Measurements from ENCODE around the gene USP15.

The USP15 gene

DNA sequence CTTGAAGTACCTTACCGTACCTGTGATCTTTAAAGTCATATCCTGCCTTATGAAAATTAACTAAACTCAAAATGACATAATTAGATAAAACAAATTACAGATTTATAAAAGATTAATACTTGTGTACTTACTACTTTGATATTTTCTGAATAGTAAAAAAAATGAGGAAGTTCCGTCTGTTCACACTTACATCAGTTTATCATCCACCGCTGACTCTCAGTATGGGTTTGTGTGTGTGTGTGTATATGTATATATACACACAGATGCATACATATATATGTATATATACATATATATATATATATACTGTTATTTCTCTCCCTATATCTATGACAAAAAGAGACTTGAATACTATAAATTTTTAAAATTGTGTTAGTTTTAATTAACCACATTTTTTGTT, 141.4 kb downstream of the USP15 start:
- CTCF ChIA-PET: no interaction called here
- POLR2A ChIA-PET: no interaction called here
- Histone ChIP-seq H3K36me3 (ENCODE audit: control insufficient read depth in 2 of 2, insufficient read depth in 1 of 2, low read length in 2 of 2) (peaks cover 0 to 38% of the 10 kb centered on the region in 2 experiments), H3K4me3 (ENCODE audit: low read depth, low read length) (no peak overlapping the region), H3K4me1 (ENCODE audit: control insufficient read depth, insufficient read depth, low read length) (no peaks in the 10 kb centered on the region), H3K27ac (ENCODE audit: extremely low read depth, low read depth, low read length) (no peak overlapping the region), H3K9me3 (ENCODE audit: control insufficient read depth, insufficient read depth, low read depth, low read length) (no peaks in the 10 kb centered on the region)
- no peak for TF ChIP-seq ZNF175 (tag by site-specific recombination; IDR thresholded peaks at IDR 0.05)
- TF ChIP-seq, protein P1, sequence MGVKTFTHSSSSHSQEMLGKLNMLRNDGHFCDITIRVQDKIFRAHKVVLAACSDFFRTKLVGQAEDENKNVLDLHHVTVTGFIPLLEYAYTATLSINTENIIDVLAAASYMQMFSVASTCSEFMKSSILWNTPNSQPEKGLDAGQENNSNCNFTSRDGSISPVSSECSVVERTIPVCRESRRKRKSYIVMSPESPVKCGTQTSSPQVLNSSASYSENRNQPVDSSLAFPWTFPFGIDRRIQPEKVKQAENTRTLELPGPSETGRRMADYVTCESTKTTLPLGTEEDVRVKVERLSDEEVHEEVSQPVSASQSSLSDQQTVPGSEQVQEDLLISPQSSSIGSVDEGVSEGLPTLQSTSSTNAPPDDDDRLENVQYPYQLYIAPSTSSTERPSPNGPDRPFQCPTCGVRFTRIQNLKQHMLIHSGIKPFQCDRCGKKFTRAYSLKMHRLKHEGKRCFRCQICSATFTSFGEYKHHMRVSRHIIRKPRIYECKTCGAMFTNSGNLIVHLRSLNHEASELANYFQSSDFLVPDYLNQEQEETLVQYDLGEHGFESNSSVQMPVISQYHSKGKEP (tag by site-specific recombination; IDR thresholded peaks at IDR 0.05): no peak
- TF ChIP-seq, protein P2, sequence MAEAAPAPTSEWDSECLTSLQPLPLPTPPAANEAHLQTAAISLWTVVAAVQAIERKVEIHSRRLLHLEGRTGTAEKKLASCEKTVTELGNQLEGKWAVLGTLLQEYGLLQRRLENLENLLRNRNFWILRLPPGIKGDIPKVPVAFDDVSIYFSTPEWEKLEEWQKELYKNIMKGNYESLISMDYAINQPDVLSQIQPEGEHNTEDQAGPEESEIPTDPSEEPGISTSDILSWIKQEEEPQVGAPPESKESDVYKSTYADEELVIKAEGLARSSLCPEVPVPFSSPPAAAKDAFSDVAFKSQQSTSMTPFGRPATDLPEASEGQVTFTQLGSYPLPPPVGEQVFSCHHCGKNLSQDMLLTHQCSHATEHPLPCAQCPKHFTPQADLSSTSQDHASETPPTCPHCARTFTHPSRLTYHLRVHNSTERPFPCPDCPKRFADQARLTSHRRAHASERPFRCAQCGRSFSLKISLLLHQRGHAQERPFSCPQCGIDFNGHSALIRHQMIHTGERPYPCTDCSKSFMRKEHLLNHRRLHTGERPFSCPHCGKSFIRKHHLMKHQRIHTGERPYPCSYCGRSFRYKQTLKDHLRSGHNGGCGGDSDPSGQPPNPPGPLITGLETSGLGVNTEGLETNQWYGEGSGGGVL (tag by site-specific recombination; IDR thresholded peaks at IDR 0.05): no peak

DNA sequence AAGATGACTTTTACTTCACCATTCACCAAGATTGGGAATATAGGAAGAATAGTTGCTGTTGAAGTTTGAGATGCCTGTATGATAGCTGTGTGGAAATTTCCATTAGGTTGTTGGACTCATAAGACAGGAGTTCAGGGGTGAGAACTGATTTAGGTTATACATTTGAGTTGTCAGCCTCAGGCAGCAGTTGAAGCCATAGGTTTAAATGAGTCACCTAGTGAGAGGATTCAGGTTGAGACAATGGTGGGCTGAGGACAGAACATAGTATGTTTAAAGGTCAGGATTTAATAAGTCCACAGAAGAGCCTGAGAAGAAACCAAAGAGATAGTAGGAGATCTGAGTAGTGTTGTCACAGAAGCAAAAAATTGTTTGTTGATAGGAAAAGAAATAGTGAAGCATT, 142.8 kb downstream of the USP15 start:
- Histone ChIP-seq H3K36me3 (ENCODE audit: control insufficient read depth in 2 of 2, insufficient read depth in 1 of 2, low read length in 2 of 2) (peaks cover 0 to 34% of the 10 kb centered on the region in 2 experiments), H3K4me1 (ENCODE audit: control insufficient read depth, insufficient read depth, low read length) (no peaks in the 10 kb centered on the region), H3K27ac (ENCODE audit: extremely low read depth, low read depth, low read length) (no peak overlapping the region), H3K9me3 (ENCODE audit: control insufficient read depth, insufficient read depth, low read depth, low read length) (no peaks in the 10 kb centered on the region), H3K4me3 (ENCODE audit: low read depth, low read length) (no peak overlapping the region)
- TF ChIP-seq HOXA7 (CRISPR knock-in tag; IDR thresholded peaks at IDR 0.05; ENCODE audit: borderline replicate concordance): no peak
- TF ChIP-seq SALL2 (tag by site-specific recombination; IDR thresholded peaks at IDR 0.05; ENCODE audit: borderline replicate concordance): no peak
- TF ChIP-seq ZNF654 (tag by site-specific recombination; IDR thresholded peaks at IDR 0.05; ENCODE audit: low read depth): no peak
- no peak for TF ChIP-seq ZFP37 (tag by site-specific recombination; IDR thresholded peaks at IDR 0.05)
- TF ChIP-seq, protein P3, sequence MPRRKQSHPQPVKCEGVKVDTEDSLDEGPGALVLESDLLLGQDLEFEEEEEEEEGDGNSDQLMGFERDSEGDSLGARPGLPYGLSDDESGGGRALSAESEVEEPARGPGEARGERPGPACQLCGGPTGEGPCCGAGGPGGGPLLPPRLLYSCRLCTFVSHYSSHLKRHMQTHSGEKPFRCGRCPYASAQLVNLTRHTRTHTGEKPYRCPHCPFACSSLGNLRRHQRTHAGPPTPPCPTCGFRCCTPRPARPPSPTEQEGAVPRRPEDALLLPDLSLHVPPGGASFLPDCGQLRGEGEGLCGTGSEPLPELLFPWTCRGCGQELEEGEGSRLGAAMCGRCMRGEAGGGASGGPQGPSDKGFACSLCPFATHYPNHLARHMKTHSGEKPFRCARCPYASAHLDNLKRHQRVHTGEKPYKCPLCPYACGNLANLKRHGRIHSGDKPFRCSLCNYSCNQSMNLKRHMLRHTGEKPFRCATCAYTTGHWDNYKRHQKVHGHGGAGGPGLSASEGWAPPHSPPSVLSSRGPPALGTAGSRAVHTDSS (tag by site-specific recombination; IDR thresholded peaks at IDR 0.05): no peak
- TF ChIP-seq ZNF112 (tag by site-specific recombination; IDR thresholded peaks at IDR 0.05): no peak
- CTCF ChIA-PET: no interaction called here
- POLR2A ChIA-PET: no interaction called here

DNA sequence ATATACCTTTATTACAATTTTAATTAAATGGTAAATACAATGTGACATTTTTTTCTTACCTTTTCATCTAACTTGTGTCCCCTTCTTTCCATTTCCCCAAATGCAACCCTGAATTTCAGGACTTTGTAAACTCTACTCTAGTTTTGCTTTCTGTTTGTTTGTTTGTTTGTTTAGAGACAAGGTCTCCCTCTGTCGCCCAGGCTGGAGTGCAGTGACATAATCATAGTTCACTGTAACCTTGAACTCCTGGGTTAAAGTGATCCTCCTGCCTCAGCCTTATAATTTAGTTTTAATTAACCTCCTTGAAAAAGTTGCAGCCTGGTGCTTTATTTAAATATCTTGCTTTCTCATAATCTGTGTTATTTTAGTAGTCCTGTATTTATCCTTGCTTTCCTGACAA, 147.4 kb downstream of the USP15 start:
- CTCF ChIA-PET: interaction anchor here (1.6 kb wide), 1 partner anchor 30 kb away, joined by 4 read pairs; no protein-coding TSS in a partner anchor
- POLR2A ChIA-PET: no interaction called here
- peaks cover 0 to 15% of the 10 kb centered on the region in 2 experiments; a peak in 2 of 3 replicates for H3K36me3 ChIP-seq (ENCODE audit: control insufficient read depth in 2 of 2, insufficient read depth in 1 of 2, low read length in 2 of 2)
- TF ChIP-seq ZNF791 (tag by site-specific recombination; IDR thresholded peaks at IDR 0.05): no peak
- TF ChIP-seq, protein P4, sequence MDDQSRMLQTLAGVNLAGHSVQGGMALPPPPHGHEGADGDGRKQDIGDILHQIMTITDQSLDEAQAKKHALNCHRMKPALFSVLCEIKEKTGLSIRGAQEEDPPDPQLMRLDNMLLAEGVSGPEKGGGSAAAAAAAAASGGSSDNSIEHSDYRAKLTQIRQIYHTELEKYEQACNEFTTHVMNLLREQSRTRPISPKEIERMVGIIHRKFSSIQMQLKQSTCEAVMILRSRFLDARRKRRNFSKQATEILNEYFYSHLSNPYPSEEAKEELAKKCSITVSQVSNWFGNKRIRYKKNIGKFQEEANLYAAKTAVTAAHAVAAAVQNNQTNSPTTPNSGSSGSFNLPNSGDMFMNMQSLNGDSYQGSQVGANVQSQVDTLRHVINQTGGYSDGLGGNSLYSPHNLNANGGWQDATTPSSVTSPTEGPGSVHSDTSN (CRISPR knock-in tag; IDR thresholded peaks at IDR 0.05): no peak
- TF ChIP-seq ZNF768 (tag by site-specific recombination; IDR thresholded peaks at IDR 0.05): no peak
- no peak for TF ChIP-seq ZBTB48 (tag by site-specific recombination; IDR thresholded peaks at IDR 0.05)
- TF ChIP-seq BCL11B (tag by site-specific recombination; IDR thresholded peaks at IDR 0.05; ENCODE audit: low read depth): no peak
- TF ChIP-seq SALL2 (tag by site-specific recombination; IDR thresholded peaks at IDR 0.05; ENCODE audit: borderline replicate concordance): no peak
- TF ChIP-seq, protein P5, sequence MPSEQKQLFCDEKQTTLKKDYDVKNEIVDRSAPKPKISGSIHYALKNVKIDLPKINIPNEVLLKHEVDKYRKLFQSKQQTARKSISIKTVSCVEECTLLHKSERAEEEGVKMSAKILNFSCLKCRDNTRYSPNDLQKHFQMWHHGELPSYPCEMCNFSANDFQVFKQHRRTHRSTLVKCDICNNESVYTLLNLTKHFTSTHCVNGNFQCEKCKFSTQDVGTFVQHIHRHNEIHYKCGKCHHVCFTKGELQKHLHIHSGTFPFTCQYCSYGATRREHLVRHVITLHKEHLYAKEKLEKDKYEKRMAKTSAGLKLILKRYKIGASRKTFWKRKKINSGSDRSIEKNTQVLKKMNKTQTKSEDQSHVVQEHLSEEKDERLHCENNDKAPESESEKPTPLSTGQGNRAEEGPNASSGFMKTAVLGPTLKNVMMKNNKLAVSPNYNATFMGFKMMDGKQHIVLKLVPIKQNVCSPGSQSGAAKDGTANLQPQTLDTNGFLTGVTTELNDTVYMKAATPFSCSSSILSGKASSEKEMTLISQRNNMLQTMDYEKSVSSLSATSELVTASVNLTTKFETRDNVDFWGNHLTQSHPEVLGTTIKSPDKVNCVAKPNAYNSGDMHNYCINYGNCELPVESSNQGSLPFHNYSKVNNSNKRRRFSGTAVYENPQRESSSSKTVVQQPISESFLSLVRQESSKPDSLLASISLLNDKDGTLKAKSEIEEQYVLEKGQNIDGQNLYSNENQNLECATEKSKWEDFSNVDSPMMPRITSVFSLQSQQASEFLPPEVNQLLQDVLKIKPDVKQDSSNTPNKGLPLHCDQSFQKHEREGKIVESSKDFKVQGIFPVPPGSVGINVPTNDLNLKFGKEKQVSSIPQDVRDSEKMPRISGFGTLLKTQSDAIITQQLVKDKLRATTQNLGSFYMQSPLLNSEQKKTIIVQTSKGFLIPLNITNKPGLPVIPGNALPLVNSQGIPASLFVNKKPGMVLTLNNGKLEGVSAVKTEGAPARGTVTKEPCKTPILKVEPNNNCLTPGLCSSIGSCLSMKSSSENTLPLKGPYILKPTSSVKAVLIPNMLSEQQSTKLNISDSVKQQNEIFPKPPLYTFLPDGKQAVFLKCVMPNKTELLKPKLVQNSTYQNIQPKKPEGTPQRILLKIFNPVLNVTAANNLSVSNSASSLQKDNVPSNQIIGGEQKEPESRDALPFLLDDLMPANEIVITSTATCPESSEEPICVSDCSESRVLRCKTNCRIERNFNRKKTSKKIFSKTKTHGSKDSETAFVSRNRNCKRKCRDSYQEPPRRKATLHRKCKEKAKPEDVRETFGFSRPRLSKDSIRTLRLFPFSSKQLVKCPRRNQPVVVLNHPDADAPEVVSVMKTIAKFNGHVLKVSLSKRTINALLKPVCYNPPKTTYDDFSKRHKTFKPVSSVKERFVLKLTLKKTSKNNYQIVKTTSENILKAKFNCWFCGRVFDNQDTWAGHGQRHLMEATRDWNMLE (tag by site-specific recombination; conservative IDR thresholded peaks at IDR 0.05; ENCODE audit: low read depth): no peak
- TF ChIP-seq, protein P6, sequence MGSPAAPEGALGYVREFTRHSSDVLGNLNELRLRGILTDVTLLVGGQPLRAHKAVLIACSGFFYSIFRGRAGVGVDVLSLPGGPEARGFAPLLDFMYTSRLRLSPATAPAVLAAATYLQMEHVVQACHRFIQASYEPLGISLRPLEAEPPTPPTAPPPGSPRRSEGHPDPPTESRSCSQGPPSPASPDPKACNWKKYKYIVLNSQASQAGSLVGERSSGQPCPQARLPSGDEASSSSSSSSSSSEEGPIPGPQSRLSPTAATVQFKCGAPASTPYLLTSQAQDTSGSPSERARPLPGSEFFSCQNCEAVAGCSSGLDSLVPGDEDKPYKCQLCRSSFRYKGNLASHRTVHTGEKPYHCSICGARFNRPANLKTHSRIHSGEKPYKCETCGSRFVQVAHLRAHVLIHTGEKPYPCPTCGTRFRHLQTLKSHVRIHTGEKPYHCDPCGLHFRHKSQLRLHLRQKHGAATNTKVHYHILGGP (tag by site-specific recombination; IDR thresholded peaks at IDR 0.05): no peak
- TF ChIP-seq IKZF3 (tag by site-specific recombination; IDR thresholded peaks at IDR 0.05): no peak
- no peak for TF ChIP-seq ZNF335 (tag by site-specific recombination; conservative IDR thresholded peaks at IDR 0.05)
- no peak for TF ChIP-seq ZNF174 (tag by site-specific recombination; IDR thresholded peaks at IDR 0.05)

More for the DNA sequence above, 147.4 kb downstream of the USP15 start:
- Histone ChIP-seq H3K9me3 (ENCODE audit: control insufficient read depth, insufficient read depth, low read depth, low read length) (no peaks in the 10 kb centered on the region), H3K4me3 (ENCODE audit: low read depth, low read length) (no peak overlapping the region), H3K27ac (ENCODE audit: extremely low read depth, low read depth, low read length) (no peak overlapping the region), H3K4me1 (ENCODE audit: control insufficient read depth, insufficient read depth, low read length) (no peaks in the 10 kb centered on the region)
